Activated naive CD4-positive, alpha-beta T cell treated with anti-CD3 and anti-CD28 coated beads, Interleukin-2, amount 50 U/mL, for 16 hours (primary cell): ENCODE data around the gene LIN28B.
"Not testable (repeated sequence)": the region's sequence is repeated elsewhere in the genome, so short reads cannot be mapped to it uniquely, and the experiment has no call there.

Source experiments
- DNase-seq: peaks from one replicate; pipeline ENCODE4 v3.0.0-alpha.2; 2020

Gene LIN28B

GRCh38 chr6:105075210-105075609, 118.3 kb downstream of the LIN28B start:
- DNase-seq, result no peak

- not testable (repeated sequence) for DNase-seq
Measured at GRCh38 chr6:105076418-105076817, 119.5 kb downstream of the LIN28B start.

- no peak for DNase-seq
Measured at GRCh38 chr6:105077596-105078385, 120.9 kb downstream of the LIN28B start.

- DNase-seq, result no peak
Measured at GRCh38 chr6:105078386-105078708, 121.4 kb downstream of the LIN28B start.

- no peak for DNase-seq
Measured at GRCh38 chr6:105080279-105080678, 123.4 kb downstream of the LIN28B start.

- not testable (repeated sequence) for DNase-seq
Measured at GRCh38 chr6:105081662-105082061, 124.8 kb downstream of the LIN28B start.

- DNase-seq, result no peak
Measured at GRCh38 chr6:105087571-105088211, 130.8 kb downstream of the LIN28B start.

GRCh38 chr6:105091140-105091829, 134.4 kb downstream of the LIN28B start:
- no peak for DNase-seq

- DNase-seq, result no peak
Measured at GRCh38 chr6:105094133-105094640, 137.3 kb downstream of the LIN28B start.

- no peak for DNase-seq
Measured at GRCh38 chr6:105095139-105095538, 138.2 kb downstream of the LIN28B start.

GRCh38 chr6:105097288-105097687, 140.4 kb downstream of the LIN28B start:
- no peak for DNase-seq

GRCh38 chr6:105099371-105099770, 142.5 kb downstream of the LIN28B start:
- no peak for DNase-seq

- no peak for DNase-seq
Measured at GRCh38 chr6:105102186-105102585, 145.3 kb downstream of the LIN28B start.

- DNase-seq, result no peak
Measured at GRCh38 chr6:105105094-105105493, 148.2 kb downstream of the LIN28B start.

GRCh38 chr6:105106260-105106659, 149.4 kb downstream of the LIN28B start:
- DNase-seq, result no peak

- no peak for DNase-seq
Measured at GRCh38 chr6:105107207-105107606, 150.3 kb downstream of the LIN28B start.

- no peak for DNase-seq
Measured at GRCh38 chr6:105108631-105109262, 151.8 kb downstream of the LIN28B start.

GRCh38 chr6:105109955-105110895, 153.3 kb downstream of the LIN28B start:
- DNase-seq, result no peak

- no peak for DNase-seq
Measured at GRCh38 chr6:105111105-105111504, 154.2 kb downstream of the LIN28B start.

GRCh38 chr6:105111871-105112270, 155.0 kb downstream of the LIN28B start:
- DNase-seq, result no peak

- no peak for DNase-seq
Measured at GRCh38 chr6:105112577-105112976, 155.7 kb downstream of the LIN28B start.

- no peak for DNase-seq
Measured at GRCh38 chr6:105113422-105113821, 156.5 kb downstream of the LIN28B start.
